OCI-LY1 (cell line): ENCODE measurements around the gene TCP11L1.

Experiments
- H2AFZ ChIP-seq: fragments of 200-600 bp; sonication (generic), shearing (Covaris generic); 2 replicates; pipeline ENCODE4 v1.6.0; 2014; ENCODE audit warnings: antibody characterized with exemption, mild to moderate bottlenecking, low read length
- H3F3A ChIP-seq: fragments of 200-600 bp; sonication (generic), shearing (Covaris generic); 2 replicates; pipeline ENCODE4 v1.6.0; 2014; ENCODE audit warnings: mild to moderate bottlenecking, antibody characterized with exemption, low read length, moderate library complexity; ENCODE audit not compliant: insufficient read depth
- H3K27ac ChIP-seq: fragments of 200-600 bp; sonication (generic); 2 replicates; pipeline ENCODE4 v1.5.1; 2014; ENCODE audit warnings: low read length, mixed run types, mild to moderate bottlenecking, low read depth; ENCODE audit not compliant: poor library complexity, severe bottlenecking
- H3K27me3 ChIP-seq: fragments of 200-600 bp; sonication (generic); 2 replicates; pipeline ENCODE4 v1.6.0; 2014; ENCODE audit warnings: antibody characterized with exemption, mild to moderate bottlenecking, low read length, moderate library complexity; ENCODE audit not compliant: insufficient read depth
- H3K36me3 ChIP-seq: fragments of 200-600 bp; sonication (generic); 2 replicates; pipeline ENCODE4 v1.6.1; 2014; ENCODE audit warnings: mild to moderate bottlenecking, antibody characterized with exemption, low read length, moderate library complexity, mixed read lengths; ENCODE audit not compliant: insufficient read depth
- H3K4me1 ChIP-seq: fragments of 200-600 bp; sonication (generic); 2 replicates; pipeline ENCODE4 v1.5.1; 2014; ENCODE audit warnings: mild to moderate bottlenecking, low read length, moderate library complexity; ENCODE audit not compliant: insufficient read depth, severe bottlenecking
- H3K4me2 ChIP-seq: fragments of 200-600 bp; sonication (generic), shearing (Covaris generic); 2 replicates; pipeline ENCODE4 v1.6.1; 2014; ENCODE audit warnings: low read length
- H3K4me3 ChIP-seq: fragments of 200-600 bp; sonication (generic); 2 replicates; pipeline ENCODE4 v1.5.1; 2014; ENCODE audit warnings: low read length, low read depth, mild to moderate bottlenecking, mixed read lengths; ENCODE audit not compliant: poor library complexity, severe bottlenecking
- H3K79me2 ChIP-seq: fragments of 200-600 bp; shearing (Covaris generic); 2 replicates; pipeline ENCODE4 v1.6.1; 2016; ENCODE audit warnings: mixed run types, low read length, mixed read lengths; ENCODE audit not compliant: insufficient read depth
- H3K9ac ChIP-seq: fragments of 200-600 bp; sonication (generic), shearing (Covaris generic); 2 replicates; pipeline ENCODE4 v1.6.1; 2014; ENCODE audit warnings: mild to moderate bottlenecking, low read length, mixed read lengths
- H3K9me2 ChIP-seq: fragments of 200-600 bp; sonication (generic), shearing (Covaris generic); 2 replicates; pipeline ENCODE4 v1.6.1; 2014; ENCODE audit warnings: low read depth, mild to moderate bottlenecking, low read length, mixed read lengths
- H3K9me3 ChIP-seq: fragments of 200-600 bp; shearing (Covaris generic); 2 replicates; pipeline ENCODE4 v1.6.1; 2014; ENCODE audit warnings: low read length, mixed read lengths
- H4K20me1 ChIP-seq: fragments of 200-600 bp; sonication (generic), shearing (Covaris generic); 2 replicates; pipeline ENCODE4 v1.6.0; 2016; ENCODE audit warnings: mild to moderate bottlenecking, low read length; ENCODE audit not compliant: insufficient read depth
- EZH2 ChIP-seq: fragments of 200-600 bp; sonication (generic), shearing (Covaris generic); IDR thresholded peaks from 2 replicates; pipeline ENCODE4 v1.8.0; 2017; ENCODE audit warnings: borderline replicate concordance, mixed run types, mild to moderate bottlenecking, antibody characterized with exemption, low read length, moderate library complexity, mixed read lengths
- TF ChIP-seq, protein P1 (sequence below): fragments of 200-600 bp; sonication (generic), shearing (Covaris generic); IDR thresholded peaks from 2 replicates; pipeline ENCODE4 v1.5.1; 2017; ENCODE audit warnings: mild to moderate bottlenecking, antibody characterized with exemption, low read length, moderate library complexity, mixed read lengths

TCP11L1 gene

GRCh38 chr11:33013755-33014154, 25.6 kb upstream of the TCP11L1 start:
- H3K9me3 ChIP-seq = no peaks in the 10 kb centered on the region
- no peak overlapping the region for H3K9ac ChIP-seq
- H3K4me1 ChIP-seq = peaks cover 5% of the 10 kb centered on the region
- H3K9me2 ChIP-seq = no peaks in the 10 kb centered on the region
- no peaks in the 10 kb centered on the region for H3F3A ChIP-seq
- H3K79me2 ChIP-seq = no peaks in the 10 kb centered on the region
- no peaks in the 10 kb centered on the region for H3K36me3 ChIP-seq
- H4K20me1 ChIP-seq = no peaks in the 10 kb centered on the region
- H3K27me3 ChIP-seq = peaks cover 4% of the 10 kb centered on the region; the same call in 1 of the 2 replicates
- no peak overlapping the region for H3K27ac ChIP-seq
- H3K4me2 ChIP-seq = no peak overlapping the region
- H2AFZ ChIP-seq = no peak overlapping the region
- TF ChIP-seq EZH2 = no peak
- TF ChIP-seq, protein P1, sequence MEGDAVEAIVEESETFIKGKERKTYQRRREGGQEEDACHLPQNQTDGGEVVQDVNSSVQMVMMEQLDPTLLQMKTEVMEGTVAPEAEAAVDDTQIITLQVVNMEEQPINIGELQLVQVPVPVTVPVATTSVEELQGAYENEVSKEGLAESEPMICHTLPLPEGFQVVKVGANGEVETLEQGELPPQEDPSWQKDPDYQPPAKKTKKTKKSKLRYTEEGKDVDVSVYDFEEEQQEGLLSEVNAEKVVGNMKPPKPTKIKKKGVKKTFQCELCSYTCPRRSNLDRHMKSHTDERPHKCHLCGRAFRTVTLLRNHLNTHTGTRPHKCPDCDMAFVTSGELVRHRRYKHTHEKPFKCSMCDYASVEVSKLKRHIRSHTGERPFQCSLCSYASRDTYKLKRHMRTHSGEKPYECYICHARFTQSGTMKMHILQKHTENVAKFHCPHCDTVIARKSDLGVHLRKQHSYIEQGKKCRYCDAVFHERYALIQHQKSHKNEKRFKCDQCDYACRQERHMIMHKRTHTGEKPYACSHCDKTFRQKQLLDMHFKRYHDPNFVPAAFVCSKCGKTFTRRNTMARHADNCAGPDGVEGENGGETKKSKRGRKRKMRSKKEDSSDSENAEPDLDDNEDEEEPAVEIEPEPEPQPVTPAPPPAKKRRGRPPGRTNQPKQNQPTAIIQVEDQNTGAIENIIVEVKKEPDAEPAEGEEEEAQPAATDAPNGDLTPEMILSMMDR = no peak
- H3K4me3 ChIP-seq = no peak overlapping the region

GRCh38 chr11:33015621-33016551, 23.5 kb upstream of the TCP11L1 start, which contains the start of gene DEPDC7:
Gene DEPDC7 (plus strand): TSS chr11:33015878. CDS start chr11:33015956, 78 bp downstream.
- Histone ChIP-seq H3K27me3 (peaks cover 4% of the 10 kb centered on the region; the same call in 1 of the 2 replicates), H3K9ac (no peak within 1 kb of the TSS; the same call in 1 of the 2 replicates), H3K4me3 (peak within 1 kb of the TSS; percentile 50), H3K79me2 (no peaks in the 10 kb centered on the region), H3F3A (no peaks in the 10 kb centered on the region), H2AFZ (no peak within 1 kb of the TSS), H3K27ac (no peak within 1 kb of the TSS), H3K36me3 (no peaks in the 10 kb centered on the region), H4K20me1 (no peaks in the 10 kb centered on the region), H3K9me2 (no peaks in the 10 kb centered on the region), H3K4me1 (peaks cover 5% of the 10 kb centered on the region), H3K9me3 (no peaks in the 10 kb centered on the region), H3K4me2 (peak within 1 kb of the TSS; percentile 57)
- no peak for TF ChIP-seq EZH2

DNA sequence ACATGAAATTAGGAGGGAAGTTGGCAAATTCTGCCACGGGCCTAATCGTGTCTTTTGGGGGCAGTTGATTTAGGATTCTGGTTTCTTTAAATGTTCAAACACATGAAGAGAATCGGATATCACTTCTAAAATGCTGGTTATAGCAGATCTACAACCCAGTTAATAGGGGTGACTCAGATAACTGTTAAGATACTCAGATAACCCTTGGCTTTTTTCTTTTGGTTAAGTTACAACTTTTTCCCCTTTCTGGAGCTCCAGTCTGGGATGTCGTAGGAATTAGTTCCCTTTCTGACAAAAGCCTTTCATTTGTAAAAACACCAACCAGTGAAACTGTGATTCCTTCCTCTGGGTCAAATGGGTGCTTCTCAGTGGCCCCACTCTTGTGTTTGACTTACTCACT, 22.7 kb upstream of the TCP11L1 start:
- Histone ChIP-seq H3K27me3 (peaks cover 4% of the 10 kb centered on the region; the same call in 1 of the 2 replicates), H3F3A (no peaks in the 10 kb centered on the region), H3K79me2 (no peaks in the 10 kb centered on the region), H2AFZ (no peak overlapping the region), H3K36me3 (no peaks in the 10 kb centered on the region), H3K27ac (no peak overlapping the region), H3K4me2 (no peak overlapping the region; the same call in 1 of the 2 replicates), H3K9me2 (no peaks in the 10 kb centered on the region), H4K20me1 (no peaks in the 10 kb centered on the region), H3K9ac (no peak overlapping the region), H3K9me3 (no peaks in the 10 kb centered on the region), H3K4me1 (peaks cover 2% of the 10 kb centered on the region), H3K4me3 (no peak overlapping the region)
- TF ChIP-seq, protein P1 = no peak
- no peak for TF ChIP-seq EZH2
